Medulla oblongata (tissue), 1 donor: ENCODE results near the gene PAXIP1.
"Not testable (repeated sequence)": the region's sequence is repeated elsewhere in the genome, so short reads cannot be mapped to it uniquely, and the experiment has no call there.

Source experiments
- DNase-seq: peaks from one replicate; pipeline ENCODE4 v3.0.0-alpha.2; 2015; ENCODE audit errors: extremely low spot score

PAXIP1 gene

GRCh38 chr7:155003092-155003375 lies at the start of gene PAXIP1:
PAXIP1 (minus strand) TSS chr7:155003124; CDS start chr7:155002929, 195 bp downstream.
- DNase-seq: peak; percentile 57

GRCh38 chr7:155051355-155051754 lies 48.4 kb upstream of the PAXIP1 start:
- no peak for DNase-seq

GRCh38 chr7:155048006-155048405 lies 45.1 kb upstream of the PAXIP1 start:
- no peak for DNase-seq

GRCh38 chr7:155043756-155044155 lies 40.8 kb upstream of the PAXIP1 start:
- DNase-seq: no peak

- DNase-seq: no peak
Observed at GRCh38 chr7:155038335-155038734, 35.4 kb upstream of the PAXIP1 start.

- DNase-seq: not testable (repeated sequence)
Observed at GRCh38 chr7:155034495-155034894, 31.6 kb upstream of the PAXIP1 start.

- no peak for DNase-seq
Observed at GRCh38 chr7:155032978-155033377, 30.1 kb upstream of the PAXIP1 start.

- DNase-seq: no peak
Observed at GRCh38 chr7:155027879-155028278, 25.0 kb upstream of the PAXIP1 start.

GRCh38 chr7:155021699-155022145 lies 18.8 kb upstream of the PAXIP1 start:
- no peak for DNase-seq

- no peak for DNase-seq
Observed at GRCh38 chr7:155020996-155021395, 18.1 kb upstream of the PAXIP1 start.

GRCh38 chr7:155017834-155018233 lies 14.9 kb upstream of the PAXIP1 start:
- DNase-seq: no peak

GRCh38 chr7:155011086-155011485 lies 8.2 kb upstream of the PAXIP1 start:
- DNase-seq: no peak

GRCh38 chr7:155009570-155010157 lies 6.7 kb upstream of the PAXIP1 start:
- DNase-seq: no peak

GRCh38 chr7:155007947-155008346 lies 5.0 kb upstream of the PAXIP1 start:
- DNase-seq: peak; percentile 20

- DNase-seq: peak; percentile 88
Observed at GRCh38 chr7:155003376-155004214, 671 bp upstream of the PAXIP1 start.

- peak; percentile 44 for DNase-seq
Observed at GRCh38 chr7:155002411-155003091, 373 bp downstream of the PAXIP1 start.

- no peak for DNase-seq
Observed at GRCh38 chr7:155001756-155002410, 1.0 kb downstream of the PAXIP1 start.

- DNase-seq: no peak
Observed at GRCh38 chr7:155000795-155001194, 2.1 kb downstream of the PAXIP1 start.

GRCh38 chr7:154998481-154998880 lies 4.4 kb downstream of the PAXIP1 start:
- no peak for DNase-seq

GRCh38 chr7:154997840-154998370 lies 5.0 kb downstream of the PAXIP1 start:
- DNase-seq: no peak

- no peak for DNase-seq
Observed at GRCh38 chr7:154996756-154997155, 6.2 kb downstream of the PAXIP1 start.

GRCh38 chr7:154996101-154996500 lies 6.8 kb downstream of the PAXIP1 start:
- no peak for DNase-seq
